GM18867 (cell line): ENCODE results near the gene MARK3.
"Not testable (repeated sequence)": the region's sequence is repeated elsewhere in the genome, so short reads cannot be mapped to it uniquely, and the experiment has no call there.

Experiments used
- ATAC-seq: cut with Tn5 transposase; IDR thresholded peaks from one replicate; pipeline ENCODE4 v1.9.1; 2021; ENCODE audit warnings: mild to moderate bottlenecking, moderate library complexity; ENCODE audit not compliant: unreplicated experiment

MARK3 gene

DNA sequence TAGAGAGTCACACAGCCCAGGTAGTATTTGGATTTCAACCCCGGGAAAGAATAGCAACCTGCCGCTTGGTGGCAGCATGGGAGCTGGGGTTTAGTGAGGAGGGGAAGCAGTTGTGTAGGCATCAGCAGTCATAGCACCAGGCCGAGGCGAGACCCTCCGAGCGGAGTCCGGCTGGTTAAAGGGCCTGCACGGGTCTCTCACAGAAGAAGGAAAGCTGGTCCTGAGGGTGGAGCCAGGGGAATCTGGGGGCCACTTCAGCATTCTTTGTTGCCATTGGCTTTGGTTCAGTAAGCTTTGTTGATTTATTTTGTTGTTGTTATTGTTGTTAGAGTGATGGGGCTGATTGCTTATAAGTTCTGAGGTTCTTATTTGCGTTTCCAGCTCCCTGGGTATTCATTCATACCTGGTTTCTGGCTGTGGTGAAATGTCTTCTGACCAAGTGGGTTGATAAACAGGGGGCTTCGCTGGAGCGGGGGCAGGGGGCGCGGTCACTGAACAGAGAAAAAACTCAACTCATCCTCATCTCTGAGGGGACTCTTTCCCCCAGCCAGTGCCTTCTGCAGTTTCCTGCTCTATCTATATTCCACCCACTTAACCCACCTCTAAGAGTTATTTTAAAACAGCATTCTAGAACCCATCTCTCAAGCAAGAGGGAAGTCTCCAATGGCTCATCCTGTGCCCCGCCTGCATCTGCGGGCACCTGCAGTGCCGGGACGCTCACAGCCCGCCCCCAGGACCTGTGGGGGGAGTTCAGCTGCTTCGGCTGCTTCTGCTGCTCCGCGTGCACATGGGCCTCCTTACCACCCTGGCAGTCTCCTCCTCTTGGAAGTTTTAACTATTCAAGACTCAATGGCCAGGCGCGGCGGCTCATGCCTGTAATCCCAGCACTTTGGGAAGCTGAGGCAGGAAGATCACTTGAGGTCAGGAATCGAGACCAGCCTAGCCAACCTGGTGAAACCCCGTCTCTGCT is 125.8 kb downstream of the MARK3 start:
- ATAC-seq = no peak

GRCh38 chr14:103512180-103512579 is 127.0 kb downstream of the MARK3 start:
- ATAC-seq = not testable (repeated sequence)

- no peak for ATAC-seq
These were observed 127.7 kb downstream of the MARK3 start for GRCh38 chr14:103512701-103513611.

DNA sequence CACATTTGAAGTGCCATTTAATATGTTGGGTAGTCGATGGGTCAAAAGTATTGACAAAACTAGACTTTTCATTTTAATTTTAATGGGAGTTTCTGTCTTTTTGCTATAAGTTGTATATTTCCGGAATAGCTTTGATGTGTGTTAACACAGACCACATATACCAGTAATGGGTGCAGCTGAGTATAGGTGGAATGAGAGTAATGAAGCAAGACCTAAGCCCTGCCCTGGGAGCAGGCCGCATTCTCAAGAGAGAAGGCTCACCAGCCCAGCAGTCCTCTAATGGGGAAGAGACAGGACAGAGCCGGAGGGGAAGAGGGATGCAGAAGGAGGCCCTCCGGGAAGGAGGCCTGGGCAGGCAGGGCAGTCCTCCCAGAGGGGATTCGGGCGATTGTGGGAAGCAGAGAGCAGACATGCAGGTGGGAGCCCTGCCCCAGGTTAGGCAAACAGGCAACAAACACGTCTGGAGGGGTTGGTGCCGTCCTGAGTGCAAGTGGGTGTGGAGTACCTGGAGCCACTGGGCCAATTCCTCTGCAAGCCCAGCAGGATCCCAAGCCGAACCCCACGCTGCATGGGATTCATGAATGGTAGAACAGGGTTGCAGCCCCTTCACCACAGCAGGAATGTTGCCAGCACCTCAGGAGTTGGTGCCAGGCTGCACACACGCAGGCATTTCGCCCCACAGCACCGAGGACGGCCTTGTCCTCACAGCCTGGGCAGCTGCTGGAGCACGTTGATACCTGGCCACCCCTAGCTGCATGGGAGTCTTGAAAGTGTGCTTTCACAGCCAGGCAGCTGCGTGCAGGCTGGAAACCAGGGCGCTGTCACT is 129.6 kb downstream of the MARK3 start:
- ATAC-seq = no peak

DNA sequence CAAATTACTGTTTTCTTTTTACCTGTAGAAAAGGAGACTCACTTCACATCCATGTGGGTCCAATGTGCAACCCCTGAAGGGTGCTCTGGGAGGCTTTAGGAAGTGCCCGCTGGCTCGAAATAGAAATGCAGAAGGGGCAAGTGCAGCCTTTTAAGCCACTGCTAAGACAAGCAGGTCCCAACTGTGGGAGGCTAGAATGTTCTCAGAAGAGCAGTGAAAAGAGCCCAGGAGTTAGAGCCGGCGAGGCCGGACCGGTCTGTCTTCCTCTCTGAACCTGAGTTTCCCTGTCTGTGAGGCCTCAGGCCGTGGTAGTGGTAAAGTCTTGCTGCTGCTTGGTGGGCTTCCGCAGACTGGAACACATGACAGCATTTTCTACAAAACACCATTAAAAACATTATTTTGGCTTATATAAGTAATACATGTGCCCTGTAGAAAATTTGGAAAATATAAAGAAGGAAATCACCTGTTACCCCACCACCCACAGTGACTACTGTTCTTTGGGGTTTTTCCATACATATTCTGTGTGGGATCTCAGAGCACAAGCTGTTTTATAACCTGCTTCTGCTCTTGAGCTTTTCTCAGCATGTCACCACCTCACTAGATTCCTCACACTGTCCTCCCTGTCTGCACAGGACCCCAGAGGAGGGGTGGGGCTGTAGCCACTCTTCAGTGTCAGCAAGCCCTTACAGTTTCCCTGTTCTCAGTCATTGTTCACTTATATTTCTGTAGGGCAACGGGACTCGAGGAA is 131.4 kb downstream of the MARK3 start:
- no peak for ATAC-seq

- no peak for ATAC-seq
These were observed 132.0 kb downstream of the MARK3 start for GRCh38 chr14:103517174-103517566.

DNA sequence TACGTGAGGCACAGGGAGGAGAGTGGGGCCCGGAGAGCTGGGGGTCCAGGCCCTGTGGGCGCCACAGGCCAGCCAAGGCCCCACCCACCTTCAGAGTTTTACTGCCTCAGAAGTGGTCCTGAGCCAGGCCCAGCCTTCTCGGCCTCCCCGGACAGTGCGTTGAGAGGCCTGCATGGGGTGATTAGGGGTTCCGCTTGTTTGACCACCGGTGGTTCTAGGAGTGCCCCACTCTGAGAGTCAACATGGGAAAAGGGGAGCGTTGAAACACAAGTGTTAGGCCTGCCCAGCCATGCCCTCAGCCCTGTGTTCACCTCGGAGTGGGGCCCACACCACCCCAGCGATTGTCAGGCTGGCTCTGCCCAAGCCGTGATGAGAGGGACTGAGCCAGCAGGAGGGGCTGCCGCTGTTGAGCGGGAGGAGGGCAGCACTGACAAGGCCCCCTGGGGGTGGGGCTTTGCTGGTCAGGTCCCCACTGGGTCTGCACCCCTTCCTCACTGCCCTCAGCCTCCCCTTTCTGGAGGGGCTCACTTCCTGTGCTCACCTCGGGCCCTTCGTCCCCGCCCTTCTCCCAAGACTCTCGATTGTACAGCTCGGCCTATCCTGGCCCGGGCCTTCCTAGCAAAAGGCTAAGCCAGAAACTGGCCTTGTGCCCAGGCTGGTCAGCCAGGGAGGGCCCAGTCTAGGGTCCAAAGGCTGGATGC is 132.7 kb downstream of the MARK3 start:
- ATAC-seq = no peak

DNA sequence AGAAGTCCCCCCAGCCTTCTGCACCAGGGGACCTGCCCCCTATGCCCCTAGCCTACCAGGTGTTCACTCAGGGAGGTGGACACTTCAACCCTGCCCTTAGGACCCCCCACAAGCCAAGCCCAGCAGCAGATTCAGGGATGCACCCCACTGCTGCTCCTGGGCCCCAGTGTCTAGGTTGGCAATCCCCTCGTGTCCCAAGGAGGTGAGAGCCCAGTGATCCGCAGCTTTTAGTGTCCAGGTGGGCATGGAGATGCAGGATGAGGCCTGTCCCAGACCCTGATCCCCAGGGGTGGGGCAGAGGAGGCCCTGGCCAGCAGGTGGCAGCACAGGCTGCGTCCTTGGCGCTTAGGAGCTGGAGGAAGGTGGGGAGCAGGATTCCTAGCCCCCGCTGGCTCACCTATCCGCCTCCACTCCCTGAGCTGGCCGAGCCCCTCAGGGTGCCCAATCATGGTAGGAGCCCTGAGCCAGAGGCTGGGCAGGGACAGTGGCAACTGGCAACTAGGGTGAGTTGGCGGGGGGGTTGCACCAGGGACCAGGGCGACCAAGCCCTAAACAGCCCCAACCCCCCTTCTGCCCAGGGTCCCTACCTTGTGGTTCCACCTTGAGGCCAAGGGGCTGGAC is 133.3 kb downstream of the MARK3 start:
- no peak for ATAC-seq

- ATAC-seq = no peak
These were observed 134.0 kb downstream of the MARK3 start for GRCh38 chr14:103519043-103519836.

DNA sequence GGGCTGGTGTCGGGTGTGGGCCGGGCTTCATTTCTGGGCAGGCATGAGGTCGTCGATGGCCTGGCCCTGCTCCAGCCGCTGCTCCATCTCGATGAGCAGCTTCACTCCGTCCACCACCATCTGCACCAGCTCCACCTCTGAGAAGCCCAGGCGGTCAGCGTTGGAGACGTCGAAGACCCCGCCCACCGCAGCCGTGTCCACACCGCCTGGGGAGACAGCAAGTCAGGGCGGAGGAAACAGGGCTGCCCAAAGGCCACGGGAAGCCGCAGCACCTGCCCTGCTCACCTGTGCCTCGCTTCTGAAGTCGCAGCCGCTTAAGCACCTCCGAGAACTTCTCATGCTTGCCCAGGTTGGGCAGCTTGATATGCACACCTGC is 134.6 kb downstream of the MARK3 start:
- ATAC-seq = no peak

DNA sequence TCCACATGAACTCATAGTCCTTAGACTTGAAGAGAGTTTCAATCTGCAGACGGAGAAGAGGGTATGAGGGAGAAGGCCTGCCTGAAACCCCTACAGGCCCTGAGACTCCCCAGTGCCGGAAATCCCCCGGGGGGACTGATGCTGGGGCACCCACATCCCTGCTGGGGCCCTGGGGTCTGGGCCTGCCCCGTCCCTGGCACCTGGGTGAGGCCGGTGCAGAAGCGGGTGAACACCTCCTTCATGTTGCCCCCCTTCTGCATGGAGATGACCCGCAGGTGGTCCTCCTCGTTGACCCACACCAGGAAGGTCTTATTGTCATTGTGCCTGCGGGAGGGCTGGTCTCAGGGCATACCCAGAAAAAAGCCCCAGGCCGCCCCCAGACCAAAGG is 135.0 kb downstream of the MARK3 start:
- no peak for ATAC-seq

DNA sequence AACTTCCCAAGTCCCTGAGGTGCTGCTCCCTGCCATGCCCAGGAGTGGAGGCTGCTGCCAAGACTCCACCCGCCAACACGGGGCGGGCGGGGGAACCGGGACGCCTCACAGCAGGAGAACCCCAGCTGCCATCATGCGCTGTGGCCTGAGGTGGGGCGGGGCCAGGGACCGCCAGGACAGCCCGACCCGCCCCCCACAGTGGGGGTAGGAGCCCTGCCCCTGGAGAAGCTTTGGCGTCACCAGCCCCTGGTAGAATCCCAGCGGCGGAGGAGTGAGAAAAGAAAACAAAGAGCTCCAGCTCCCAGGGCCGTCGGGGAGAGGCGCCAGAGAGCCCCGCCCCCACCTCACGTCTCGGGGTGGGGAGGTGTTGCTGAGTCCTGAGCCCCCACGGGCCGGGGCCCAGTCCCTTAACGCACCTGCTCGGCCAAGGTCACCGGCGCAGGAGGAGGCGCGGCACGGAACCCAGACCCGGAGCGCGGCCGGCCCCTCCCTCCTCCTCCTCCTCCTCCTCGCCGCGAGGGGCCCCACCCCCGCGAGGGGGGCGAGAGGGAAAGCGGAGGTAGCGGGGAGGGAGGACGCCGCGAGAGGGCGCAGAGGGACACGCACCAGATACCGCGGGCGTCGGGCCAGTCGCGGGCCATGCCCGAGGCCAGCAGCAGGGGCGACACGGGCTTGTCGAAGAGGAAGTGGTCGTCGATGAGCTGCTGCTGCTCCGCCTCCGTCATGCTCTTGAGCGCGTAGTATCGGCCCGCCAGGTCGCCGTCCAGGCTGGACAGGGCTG is 135.6 kb downstream of the MARK3 start:
- ATAC-seq = no peak

DNA sequence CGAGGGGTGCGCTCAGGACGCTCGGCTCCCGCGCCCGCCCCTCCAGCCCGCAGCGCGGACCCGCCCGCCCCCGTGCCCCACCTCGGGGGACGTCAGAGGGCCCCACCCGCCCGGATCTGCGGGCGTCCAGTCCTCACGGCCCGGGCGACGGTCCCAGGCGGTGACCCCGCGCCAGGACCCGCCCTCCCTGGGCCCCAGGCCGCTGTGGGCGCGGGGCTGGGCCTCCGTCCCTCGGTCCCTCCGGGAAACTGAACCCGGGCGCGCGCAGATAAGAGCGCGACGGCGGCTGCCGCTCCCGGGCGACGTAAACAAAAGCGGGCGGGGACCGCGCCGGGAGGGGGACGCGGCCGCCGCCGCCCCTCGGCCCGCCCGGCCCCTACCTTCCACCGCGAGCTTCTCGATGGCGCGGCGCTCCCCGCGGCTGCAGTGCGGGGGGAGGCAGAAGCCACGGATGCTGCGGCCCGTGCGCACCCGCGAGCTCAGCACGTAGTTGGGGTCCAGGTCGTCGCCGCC is 136.3 kb downstream of the MARK3 start:
- no peak for ATAC-seq

DNA sequence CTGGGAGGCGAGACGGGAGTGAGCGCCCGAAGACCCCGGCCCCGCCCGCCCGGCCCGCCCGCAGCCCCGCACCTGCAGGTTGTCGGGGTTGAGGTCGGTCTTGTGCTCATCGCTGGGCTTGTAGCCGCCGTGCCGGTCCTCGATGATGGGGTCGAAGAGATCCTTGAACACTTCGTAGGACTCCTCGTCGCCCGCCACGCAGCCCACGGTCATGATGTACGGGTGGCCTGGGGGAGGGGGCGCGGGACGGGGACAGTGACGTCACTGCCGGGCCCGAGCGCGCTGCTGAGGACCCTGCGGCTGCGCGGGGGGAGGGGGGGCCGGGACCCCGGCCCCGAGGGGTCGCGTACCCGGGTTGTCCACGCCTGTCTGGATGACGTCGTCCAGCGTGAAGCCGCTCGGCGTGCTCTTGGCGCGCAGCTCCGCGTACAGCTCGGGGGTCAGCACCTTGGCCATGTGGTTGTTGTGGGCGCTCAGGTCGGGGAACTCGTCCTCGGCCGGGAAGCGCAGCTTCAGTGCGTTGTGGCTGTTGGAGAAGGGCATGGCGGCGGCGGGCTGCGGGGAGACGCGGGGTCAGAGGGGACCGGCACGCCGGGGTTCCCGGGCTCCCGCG is 136.8 kb downstream of the MARK3 start:
- no peak for ATAC-seq

DNA sequence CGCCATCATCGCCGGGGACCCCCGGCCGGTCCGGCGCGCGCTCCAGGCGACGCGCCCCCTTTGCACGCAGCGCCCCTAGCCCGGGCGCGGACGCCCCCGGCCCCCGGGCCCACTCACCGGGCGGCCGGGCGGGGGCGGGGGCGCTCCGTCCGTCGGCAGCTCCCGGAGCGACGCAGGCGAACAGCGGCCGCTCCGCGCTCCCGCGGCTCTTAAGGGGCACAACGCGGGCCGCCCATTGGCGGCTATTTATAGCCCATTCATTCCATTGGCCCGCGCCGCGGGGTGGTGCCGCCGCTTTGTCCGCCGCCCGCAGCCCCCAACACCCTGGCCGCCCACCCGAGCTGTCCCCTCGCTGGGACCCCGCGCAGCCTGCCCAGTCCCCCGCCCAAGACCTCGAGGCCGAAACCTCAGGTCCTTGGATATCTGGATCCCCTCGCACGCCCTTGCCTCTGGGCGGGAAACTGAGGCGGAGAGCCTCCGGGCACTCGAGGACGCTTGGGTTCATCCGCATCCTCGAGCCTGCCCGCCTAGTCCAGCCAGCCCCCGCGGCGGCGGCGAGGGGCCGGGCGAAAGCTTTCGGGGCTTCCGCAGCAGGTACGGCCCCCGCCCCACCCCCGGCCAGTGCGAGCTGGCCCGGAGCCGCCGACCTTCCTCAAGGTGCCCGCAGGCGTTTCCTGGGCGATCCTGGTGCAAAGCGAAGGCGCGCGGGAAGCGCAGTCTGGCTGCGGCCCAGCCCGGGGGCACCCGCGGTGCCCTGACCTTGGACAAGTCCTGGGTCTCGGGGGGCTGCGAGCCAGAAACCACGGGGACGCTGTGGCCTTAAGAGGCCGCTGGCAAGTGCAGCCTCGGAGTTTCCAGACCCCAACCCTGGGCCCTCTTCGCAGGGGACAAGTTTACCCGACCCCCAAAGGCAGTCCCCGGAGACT is 137.7 kb downstream of the MARK3 start, which contains the start of gene CKB:
Gene CKB (minus strand): TSS at position 182 of the 926 bp plus-strand sequence. CDS start 337 bp downstream, outside the sequence.
- no peak for ATAC-seq

GRCh38 chr14:103523575-103523954 is 138.3 kb downstream of the MARK3 start:
- ATAC-seq = no peak
